Fibroblast of lung (primary cell): ENCODE results near the gene LRMDA.

ENCODE experiments used
- EZH2 ChIP-seq: IDR thresholded peaks from 2 replicates; pipeline ENCODE4 v1.5.1; 2012; ENCODE audit warnings: low read length, control low read depth, mild to moderate bottlenecking; ENCODE audit errors: missing control alignments
- TF ChIP-seq, protein P1 (sequence below), 2 donors: IDR thresholded peaks in 1 of 2; conservative IDR thresholded peaks in 1 of 2; 1 replicate in 1 of 2; 2 replicates in 1 of 2; pipeline ENCODE4 v1.5.1; 2011 to 2012; ENCODE audit warnings: low read length in 2 of 2, control low read depth in 1 of 2, inconsistent platforms in 1 of 2, low read depth in 1 of 2, mild to moderate bottlenecking in 1 of 2

DNA sequence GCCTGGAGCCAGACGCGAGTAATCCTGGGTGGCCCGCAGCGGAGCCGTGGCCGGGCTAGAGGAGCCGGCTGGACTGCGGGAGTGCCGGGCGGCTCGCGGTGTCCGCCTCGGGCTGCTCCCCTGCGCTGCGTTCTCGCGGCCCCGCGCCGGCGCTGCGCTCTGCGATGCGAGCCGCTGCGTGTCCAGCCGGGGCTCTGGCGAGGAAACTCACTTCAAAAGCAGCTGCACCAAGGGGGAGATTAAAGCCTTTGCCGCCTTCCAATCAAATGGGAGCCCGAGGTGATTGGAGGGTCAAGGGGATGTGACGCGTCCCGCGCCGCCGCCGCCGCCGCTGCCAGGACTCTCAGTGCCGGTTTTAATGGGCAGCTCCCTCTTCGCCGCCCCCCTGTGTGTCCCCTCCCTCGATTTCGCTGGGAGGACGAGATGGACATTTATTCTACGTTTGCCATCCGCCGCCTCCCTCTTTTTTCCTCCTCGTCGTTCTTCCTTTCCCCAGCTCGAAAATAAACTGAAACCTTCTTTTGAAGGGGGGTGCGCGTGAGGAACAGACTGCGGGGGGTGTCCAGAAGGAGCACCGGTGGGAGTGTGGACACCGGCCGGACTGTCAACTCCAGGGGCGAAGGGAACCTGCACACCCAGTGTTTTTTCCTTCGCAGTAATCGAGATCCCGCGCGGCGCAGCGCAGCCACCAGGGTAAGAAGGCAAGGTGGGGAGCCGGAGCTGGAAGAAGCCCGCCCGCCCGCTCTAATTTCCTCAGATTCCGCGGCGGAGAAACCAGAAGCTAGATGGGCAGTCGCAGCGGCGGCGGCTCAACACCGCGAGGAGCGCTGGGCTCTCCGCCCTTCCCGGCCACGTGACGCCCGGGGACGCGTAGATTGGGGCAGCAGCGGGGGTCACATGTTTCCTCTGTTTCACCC lies 29.6 kb upstream of the LRMDA start, which contains the start of gene ZNF503:
- TF ChIP-seq, protein P1, sequence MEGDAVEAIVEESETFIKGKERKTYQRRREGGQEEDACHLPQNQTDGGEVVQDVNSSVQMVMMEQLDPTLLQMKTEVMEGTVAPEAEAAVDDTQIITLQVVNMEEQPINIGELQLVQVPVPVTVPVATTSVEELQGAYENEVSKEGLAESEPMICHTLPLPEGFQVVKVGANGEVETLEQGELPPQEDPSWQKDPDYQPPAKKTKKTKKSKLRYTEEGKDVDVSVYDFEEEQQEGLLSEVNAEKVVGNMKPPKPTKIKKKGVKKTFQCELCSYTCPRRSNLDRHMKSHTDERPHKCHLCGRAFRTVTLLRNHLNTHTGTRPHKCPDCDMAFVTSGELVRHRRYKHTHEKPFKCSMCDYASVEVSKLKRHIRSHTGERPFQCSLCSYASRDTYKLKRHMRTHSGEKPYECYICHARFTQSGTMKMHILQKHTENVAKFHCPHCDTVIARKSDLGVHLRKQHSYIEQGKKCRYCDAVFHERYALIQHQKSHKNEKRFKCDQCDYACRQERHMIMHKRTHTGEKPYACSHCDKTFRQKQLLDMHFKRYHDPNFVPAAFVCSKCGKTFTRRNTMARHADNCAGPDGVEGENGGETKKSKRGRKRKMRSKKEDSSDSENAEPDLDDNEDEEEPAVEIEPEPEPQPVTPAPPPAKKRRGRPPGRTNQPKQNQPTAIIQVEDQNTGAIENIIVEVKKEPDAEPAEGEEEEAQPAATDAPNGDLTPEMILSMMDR (conservative IDR thresholded peaks at IDR 0.05 in 1 of 2, IDR thresholded peaks at IDR 0.05 in 1 of 2; ENCODE audit: low read depth in 1 of 2, low read length in 2 of 2) = peak; percentile 14 to 31
- no peak for TF ChIP-seq EZH2
